Stimulated activated CD8-positive, alpha-beta memory T cell treated with anti-CD3 and anti-CD28 coated beads, Interleukin-4, amount 100 ng/mL, for 1 hour (primary cell): ENCODE data around the gene SEPSECS.

Experiments used
- DNase-seq, 2 donors: peaks; one replicate each; pipeline ENCODE4 v3.0.0-alpha.2; 2020; ENCODE audit warnings: low read depth in 2 of 2, low spot score in 1 of 2

The SEPSECS gene

DNA sequence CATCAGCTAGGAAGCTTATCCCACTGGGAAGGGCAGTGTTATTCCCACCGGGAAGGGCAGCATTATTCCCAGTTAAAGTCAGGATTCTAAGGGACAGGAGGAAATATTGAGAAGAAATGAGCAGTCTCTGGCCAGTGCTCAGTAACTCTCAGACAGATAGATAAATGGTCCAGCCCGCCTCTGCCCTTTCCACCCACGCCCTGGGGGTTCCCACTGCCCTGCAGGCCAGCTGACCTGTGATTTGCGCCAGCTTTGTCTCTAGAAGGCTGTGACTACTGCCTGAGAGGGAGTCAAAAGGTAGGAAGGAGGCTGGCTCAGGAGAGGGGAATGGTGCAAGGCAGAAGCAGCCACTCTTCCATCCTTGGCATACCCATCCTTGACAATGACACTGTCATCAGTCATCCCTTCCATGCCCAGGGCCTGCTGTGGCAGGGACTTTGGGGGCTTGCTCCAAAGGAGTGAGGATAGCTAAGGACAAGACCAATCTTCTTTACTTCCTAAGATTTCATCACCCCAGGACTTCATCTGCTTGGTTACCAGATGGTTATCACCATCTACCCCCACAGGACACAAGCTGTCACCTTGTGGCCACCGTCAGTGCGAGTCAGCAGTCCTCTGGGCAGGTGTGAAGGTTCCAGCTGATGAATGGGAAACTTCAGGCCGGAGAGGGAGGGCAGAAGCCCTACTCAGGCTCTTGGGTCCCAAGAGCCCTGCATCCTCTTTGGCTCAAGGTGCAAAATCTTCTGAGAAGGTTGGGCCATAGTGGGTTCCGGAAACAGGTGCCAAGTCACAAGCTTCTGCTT is 49.5 kb downstream of the SEPSECS start:
- no peak for DNase-seq

- no peak for DNase-seq
These were observed 50.7 kb downstream of the SEPSECS start for GRCh38 chr4:25109511-25109910.

DNA sequence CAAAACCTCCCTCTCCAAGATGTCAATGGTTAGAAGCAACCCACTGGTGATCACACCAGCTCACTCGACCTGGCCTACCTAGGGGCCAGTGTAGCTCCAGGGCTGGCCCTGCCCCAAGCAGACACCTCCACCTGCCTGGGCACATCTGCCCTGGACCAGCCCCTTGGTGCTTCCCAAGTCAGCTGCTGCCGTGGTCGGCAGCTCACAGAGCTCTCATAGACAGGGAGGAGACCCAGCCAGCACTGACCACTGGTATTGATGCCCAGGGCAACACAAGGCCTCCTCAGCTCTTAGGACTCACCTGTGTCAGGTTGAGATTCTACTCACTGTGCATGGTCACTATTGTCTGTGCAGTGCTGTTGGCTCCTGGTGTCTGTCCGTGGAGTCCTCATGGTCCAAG is 51.7 kb downstream of the SEPSECS start:
- DNase-seq: no peak

DNA sequence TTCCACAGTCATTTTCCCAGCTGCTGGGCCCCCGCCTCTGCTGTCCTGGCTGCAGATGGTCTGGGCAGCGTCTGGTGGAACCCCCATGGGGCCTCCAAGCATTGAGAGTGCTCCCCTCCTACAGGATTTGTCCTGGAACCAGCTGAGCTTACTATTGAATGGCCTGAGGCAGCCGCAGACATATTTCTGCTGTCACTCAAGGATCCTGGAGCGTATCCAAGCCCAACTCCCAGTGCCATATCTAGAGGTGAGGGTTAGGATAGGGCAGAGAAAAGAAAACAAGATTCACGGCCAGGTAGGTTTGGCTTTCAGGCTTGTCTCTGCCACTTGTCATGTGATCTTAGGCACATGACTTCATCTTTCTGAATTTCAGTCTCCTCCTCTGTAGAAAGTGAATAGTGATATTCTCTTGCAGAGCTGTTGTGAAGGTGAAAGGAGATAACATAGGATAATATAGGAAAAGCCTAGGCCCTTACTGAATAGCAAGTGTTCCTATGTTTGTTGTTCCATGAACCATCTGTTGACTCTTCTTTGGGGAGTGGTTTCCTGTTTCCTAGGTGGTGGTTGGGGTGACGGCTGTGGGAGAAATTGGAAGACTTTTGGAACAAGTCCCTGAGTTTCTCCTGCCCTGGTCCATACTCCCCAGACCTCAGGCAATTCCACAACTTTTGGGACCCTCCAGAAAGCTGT is 52.3 kb downstream of the SEPSECS start:
- no peak for DNase-seq

GRCh38 chr4:25106363-25107151 is 53.7 kb downstream of the SEPSECS start:
- no peak for DNase-seq

DNA sequence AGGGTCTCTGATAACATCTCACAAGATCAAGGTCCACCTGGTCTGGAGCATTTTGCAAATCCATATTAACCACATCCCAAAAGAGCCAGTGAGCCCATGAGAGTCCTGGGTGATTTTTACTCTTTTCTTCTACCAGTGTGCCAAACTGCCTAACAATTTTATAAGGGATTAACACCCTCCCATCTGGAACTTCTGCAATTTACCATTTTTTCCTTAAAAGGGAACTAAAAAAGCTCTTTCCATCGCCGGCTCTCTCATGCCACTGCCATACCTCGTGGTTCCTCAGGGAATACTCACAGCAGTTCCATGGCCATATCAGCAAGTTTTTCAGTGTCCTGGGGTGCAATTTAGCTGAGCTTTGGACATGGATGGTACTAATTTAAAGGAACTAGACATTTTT is 55.7 kb downstream of the SEPSECS start:
- DNase-seq: no peak

GRCh38 chr4:25103418-25103817 is 56.8 kb downstream of the SEPSECS start:
- no peak for DNase-seq

DNA sequence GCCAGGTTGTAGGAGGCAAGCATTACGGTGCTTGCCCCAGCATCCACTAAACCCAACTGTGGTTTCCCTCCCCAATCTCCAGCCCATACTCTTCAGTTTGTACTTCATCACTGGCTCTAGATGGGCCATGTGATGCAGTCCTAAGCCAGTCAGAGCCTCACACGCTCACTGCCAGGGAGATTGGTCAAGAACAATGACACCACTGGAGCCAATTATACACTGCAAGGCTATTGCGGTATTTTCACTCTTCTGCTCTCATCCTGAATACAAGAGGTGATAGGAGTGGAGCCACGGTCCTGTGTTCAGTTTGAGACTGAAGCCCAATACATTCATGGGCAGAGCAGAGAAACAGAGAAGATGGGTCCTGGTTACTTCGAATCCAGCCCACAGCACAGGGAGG is 58.4 kb downstream of the SEPSECS start:
- no peak for DNase-seq

- no peak for DNase-seq
These were observed 59.5 kb downstream of the SEPSECS start for GRCh38 chr4:25100710-25101109.

- DNase-seq: no peak
These were observed 60.2 kb downstream of the SEPSECS start for GRCh38 chr4:25100021-25100555.

GRCh38 chr4:25098964-25099891 is 61.0 kb downstream of the SEPSECS start:
- DNase-seq: no peak

GRCh38 chr4:25096981-25097443 is 63.2 kb downstream of the SEPSECS start:
- no peak for DNase-seq

DNA sequence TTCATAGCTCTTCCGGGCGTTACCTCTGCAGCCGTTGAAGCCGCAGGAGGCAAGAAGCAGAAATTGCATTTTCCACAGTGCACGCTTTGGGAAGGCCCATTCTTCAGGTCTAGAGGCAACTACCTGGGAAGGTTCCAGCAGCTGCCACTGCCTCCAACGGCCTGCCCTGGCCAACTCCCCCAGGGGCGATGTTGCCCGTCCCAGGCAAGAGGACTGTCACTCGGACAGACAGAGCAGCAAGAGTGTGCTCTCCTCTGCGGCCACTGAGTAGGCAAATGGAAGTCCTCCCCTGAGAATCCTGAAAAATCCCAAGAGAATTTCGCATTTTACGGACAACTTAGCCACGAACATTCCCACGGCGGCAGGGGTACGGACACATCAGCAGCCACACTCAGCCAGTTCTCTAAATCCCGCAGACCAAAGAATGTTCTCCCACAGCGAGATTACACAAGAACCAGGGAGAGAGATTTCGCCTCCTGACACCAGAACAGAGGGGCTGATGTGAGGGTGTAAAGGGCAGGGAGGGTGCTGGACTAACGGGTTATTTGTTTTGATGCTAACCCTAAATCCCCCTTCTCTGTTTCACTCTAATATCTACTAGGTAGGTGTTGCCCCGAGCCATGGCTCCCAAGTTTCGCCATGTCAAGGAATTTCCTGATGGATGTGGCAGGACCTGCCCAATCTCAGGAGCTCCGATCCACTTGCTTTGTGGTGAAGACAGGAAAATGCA is 63.8 kb downstream of the SEPSECS start:
- DNase-seq: no peak

GRCh38 chr4:25095837-25096236 is 64.4 kb downstream of the SEPSECS start:
- DNase-seq: no peak

GRCh38 chr4:25092139-25092538 is 68.1 kb downstream of the SEPSECS start:
- no peak for DNase-seq

- DNase-seq: no peak
These were observed 69.7 kb downstream of the SEPSECS start for GRCh38 chr4:25090516-25090915.

DNA sequence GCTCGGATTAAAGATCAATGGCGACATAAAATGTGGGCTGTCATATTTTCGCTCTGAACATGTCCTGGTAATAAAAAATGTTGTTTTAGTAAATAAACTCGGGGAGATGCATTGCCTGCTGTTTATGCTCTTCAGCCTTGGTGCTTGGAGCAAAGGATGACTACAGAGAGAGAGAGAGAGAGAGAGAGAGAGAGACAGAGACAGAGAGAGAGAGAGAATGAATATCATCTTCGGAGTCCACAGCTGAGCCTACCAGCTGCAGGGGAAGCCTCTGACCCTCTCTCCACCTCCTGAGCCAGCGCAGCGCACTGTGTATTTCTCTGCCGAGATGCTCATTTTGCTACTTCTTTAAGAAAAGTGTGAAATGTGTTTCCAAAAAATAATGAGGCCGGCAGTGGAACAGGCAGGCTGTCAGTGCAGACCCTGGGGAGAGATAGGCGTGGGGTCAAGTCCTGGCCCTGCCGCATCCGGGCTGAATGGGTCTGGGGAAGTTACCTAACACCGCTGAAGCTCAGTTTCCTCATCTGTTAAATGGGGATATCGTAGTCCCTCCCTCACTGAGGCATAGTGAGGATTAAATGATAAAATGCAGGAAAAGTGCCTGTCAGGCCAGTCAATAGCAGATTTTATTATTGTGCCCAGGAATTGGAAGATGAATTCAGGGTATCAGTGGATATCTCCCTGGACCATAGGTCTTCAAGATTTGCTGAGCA is 71.0 kb downstream of the SEPSECS start:
- no peak for DNase-seq

- DNase-seq: no peak
These were observed 71.9 kb downstream of the SEPSECS start for GRCh38 chr4:25088093-25088952.
